ENCODE data around the gene SLC7A4. TPM values are rescaled to one million over a fixed set of nuclear protein-coding genes. Genes with fewer than 3 reads are reported as not detected.

SLC7A4 gene
- total and polyA plus RNA-seq, 2 of the 8 experiments (the other 6 are each of a cell fraction or from before 2014, with no cell fraction given), result 0.92 TPM; not detected in 1

DNA sequence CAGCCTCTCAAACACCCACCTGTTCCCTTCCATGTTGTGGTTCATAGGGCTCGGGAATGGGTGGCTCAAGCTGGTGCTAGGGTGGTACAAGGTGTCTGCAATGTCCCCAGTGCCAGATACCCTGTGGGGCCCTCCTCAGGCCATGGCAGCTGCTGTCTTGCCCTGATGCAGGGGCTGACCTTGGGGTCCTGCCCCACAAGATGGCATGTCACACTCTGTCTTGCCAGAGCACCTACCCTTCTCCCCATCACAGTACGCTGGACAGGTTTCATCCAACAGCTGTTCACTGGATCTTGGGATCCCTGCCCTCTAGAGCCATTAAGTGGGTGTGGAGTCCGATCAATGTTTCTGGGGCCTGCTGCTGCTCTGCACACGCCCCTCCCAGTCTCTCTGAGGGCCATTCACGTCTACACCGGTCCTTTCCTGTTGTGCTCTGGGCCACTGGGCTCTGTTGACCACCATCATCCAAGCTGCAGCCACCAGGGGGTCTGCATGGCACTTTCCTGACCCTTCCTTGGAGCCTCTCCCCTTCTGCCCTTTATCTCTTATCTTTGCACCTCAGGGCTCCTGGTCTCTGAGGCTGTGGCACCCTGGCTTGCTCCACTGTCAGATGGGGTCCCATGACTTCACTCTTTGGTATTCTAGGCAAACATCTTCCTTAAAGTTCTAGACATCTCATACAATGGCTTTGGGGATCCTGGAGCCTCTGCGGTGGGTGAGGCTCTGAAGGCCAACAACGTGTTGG is 20.5 kb upstream of the SLC7A4 start:
- Histone ChIP-seq H2AK5ac (ENCODE audit: low read depth, low read length) (no peak overlapping the region), H3K9ac (replicated peaks in 1 of 4; ENCODE audit: extremely low read depth in 1 of 4, low read depth in 3 of 4, low read length in 3 of 4) (no peak overlapping the region; a peak in 1 of 7 replicates), H4K91ac (replicated peaks; ENCODE audit: insufficient read length, low read length) (peak overlapping the region; percentile 61), H3K9me3 (ENCODE audit: insufficient read depth in 2 of 2, low read depth in 1 of 2, low read length in 1 of 2) (no peaks in the 10 kb centered on the region), H2BK120ac (replicated peaks; ENCODE audit: low read depth, low read length) (no peak overlapping the region), H3K23ac (ENCODE audit: insufficient read length) (no peak overlapping the region), H3K27ac (ENCODE audit: low read depth, low read length) (no peak overlapping the region), H3K18ac (ENCODE audit: extremely low read depth, low read length) (no peak overlapping the region), H3K4ac (replicated peaks; ENCODE audit: insufficient read length, low read depth, low read length) (no peak overlapping the region), H3K23me2 (ENCODE audit: low read depth, low read length) (no peaks in the 10 kb centered on the region), H2AFZ (ENCODE audit: low read length) (no peak overlapping the region), H4K20me1 (replicated peaks in 1 of 2; ENCODE audit: control insufficient read depth in 1 of 2, insufficient read depth in 2 of 2, low read length in 2 of 2) (no peaks in the 10 kb centered on the region), H4K8ac (ENCODE audit: extremely low read depth, insufficient read depth, low read length) (no peak overlapping the region; the same call in 1 of the 2 replicates), H3K4me3 (ENCODE audit: extremely low read depth in 1 of 4, insufficient read depth in 2 of 4, low read depth in 3 of 4, low read length in 4 of 4) (no peak overlapping the region), H3K79me2 (ENCODE audit: control insufficient read depth in 1 of 2, insufficient read depth in 2 of 2, low read length in 2 of 2) (no peaks in the 10 kb centered on the region), H3K56ac (replicated peaks; ENCODE audit: insufficient read length, low read depth, low read length) (no peak overlapping the region), H3K14ac (ENCODE audit: insufficient read length) (no peak overlapping the region), H2BK15ac (ENCODE audit: low read length) (no peak overlapping the region), H2BK12ac (ENCODE audit: low read depth, low read length) (peak overlapping the region; percentile 84; the same call in 1 of the 2 replicates), H3K36me3 (ENCODE audit: control insufficient read depth in 2 of 4, insufficient read depth in 4 of 4, low read length in 3 of 4) (no peaks in the 10 kb centered on the region), H3K27me3 (replicated peaks in 1 of 4; ENCODE audit: control insufficient read depth in 3 of 4, extremely low read depth in 1 of 4, insufficient read depth in 3 of 4, low read length in 3 of 4) (no peaks in the 10 kb centered on the region), H4K5ac (ENCODE audit: insufficient read length, low read depth, low read length) (no peak overlapping the region), H3K79me1 (ENCODE audit: low read depth, low read length) (no peaks in the 10 kb centered on the region), H3K4me1 (replicated peaks in 1 of 4; ENCODE audit: control insufficient read depth in 3 of 4, insufficient read depth in 4 of 4, low read length in 3 of 4) (peaks cover 2 to 17% (median 12%) of the 10 kb centered on the region in 4 experiments; a peak in 5 of 7 replicates), H2BK20ac (ENCODE audit: low read length) (no peak overlapping the region), H2BK5ac (ENCODE audit: low read depth, low read length) (no peak overlapping the region), H3K4me2 (ENCODE audit: insufficient read depth in 1 of 2, low read depth in 2 of 2, low read length in 2 of 2) (no peak overlapping the region; a peak in 1 of 4 replicates)
- DNase-seq (ENCODE audit: low read depth in 1 of 2, low spot score in 2 of 2) (no peak), FAIRE-seq (no peak)
- WGBS, 2 experiments (ENCODE audit: extremely low coverage in 1 of 2, insufficient coverage in 1 of 2, insufficient read length in 1 of 2, insufficient replicate concordance in 2 of 2, low coverage in 1 of 2, low lambda C conversion rate in 2 of 2, missing lambda C conversion rate in 1 of 2), result 91% methylated on average over 8 of the region's 8 CpGs; no CpG with 5 or more reads in 1 of the 2 experiments
- TF ChIP-seq ZNF274 (IDR thresholded peaks at IDR 0.05; ENCODE audit: borderline replicate concordance, extremely low read depth, low read length) (no peak), NANOG (IDR thresholded peaks at IDR 0.05; ENCODE audit: insufficient read depth, low read depth, low read length, poor library complexity, severe bottlenecking) (no peak), TEAD4 (IDR thresholded peaks at IDR 0.05; ENCODE audit: low read depth, low read length) (no peak), CTBP2 (IDR thresholded peaks at IDR 0.05; ENCODE audit: borderline replicate concordance, insufficient read depth, insufficient read length, low read length) (no peak), TCF12 (IDR thresholded peaks at IDR 0.05; ENCODE audit: low read depth, low read length) (no peak), RXRA (IDR thresholded peaks at IDR 0.05; ENCODE audit: insufficient read depth, low read depth, low read length) (no peak), RBBP5 (IDR thresholded peaks at IDR 0.05; ENCODE audit: borderline replicate concordance, low read depth, low read length) (no peak), CREB1 (IDR thresholded peaks at IDR 0.05) (no peak), CEBPB (IDR thresholded peaks at IDR 0.05; ENCODE audit: low read depth, low read length) (no peak), GABPA (IDR thresholded peaks at IDR 0.05; ENCODE audit: borderline replicate concordance, insufficient read depth, low read length) (no peak), SP2 (IDR thresholded peaks at IDR 0.05; ENCODE audit: low read length) (no peak), POLR2AphosphoS5 (IDR thresholded peaks at IDR 0.05; ENCODE audit: low read depth, low read length) (no peak)
- ChIA-PET CTCF (ENCODE audit: partially characterized antibody) (interaction anchor here (0.8 to 1.0 kb wide), 4 partner anchors 20 to 51 kb away, joined by 3 to 5 read pairs (median 4); partner anchors contain the start of genes SLC7A4 and THAP7), POLR2A (ENCODE audit: partially characterized antibody) (interaction anchor here (0.9 kb wide), 1 partner anchor 41 kb away, joined by 3 read pairs; no protein-coding TSS in a partner anchor)

Measured in H1 (cell line).